GM18526 (cell line): ENCODE results near the gene CHRNE.
A peak's percentile ranks its signal among the peaks of the same experiment; 100 is the strongest.

Source experiments
- POLR2A ChIP-seq: IDR thresholded peaks from 3 replicates; pipeline ENCODE4 v1.6.1; 2011; ENCODE audit not compliant: insufficient read length; ENCODE audit errors: extremely low read depth

CHRNE gene

DNA sequence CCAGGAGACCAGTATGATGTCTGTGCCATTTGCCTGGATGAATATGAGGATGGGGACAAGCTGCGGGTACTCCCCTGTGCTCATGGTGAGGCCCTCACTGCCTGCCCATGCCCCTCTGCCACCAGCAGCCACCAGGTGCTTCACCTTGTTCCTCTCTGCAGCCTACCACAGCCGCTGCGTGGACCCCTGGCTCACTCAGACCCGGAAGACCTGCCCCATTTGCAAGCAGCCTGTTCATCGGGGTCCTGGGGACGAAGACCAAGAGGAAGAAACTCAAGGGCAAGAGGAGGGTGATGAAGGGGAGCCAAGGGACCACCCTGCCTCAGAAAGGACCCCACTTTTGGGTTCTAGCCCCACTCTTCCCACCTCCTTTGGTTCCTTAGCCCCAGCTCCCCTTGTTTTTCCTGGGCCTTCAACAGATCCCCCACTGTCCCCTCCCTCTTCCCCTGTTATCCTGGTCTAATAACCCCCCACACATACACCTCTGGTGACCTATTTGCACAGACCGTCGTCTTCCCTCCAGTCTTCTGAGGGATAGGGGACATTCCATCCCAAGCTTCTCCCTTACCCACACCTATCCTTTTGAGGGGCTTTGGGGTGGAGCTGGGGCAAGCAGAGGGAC lies 41.8 kb upstream of the CHRNE start:
- TF ChIP-seq POLR2A, result peak; percentile 27

DNA sequence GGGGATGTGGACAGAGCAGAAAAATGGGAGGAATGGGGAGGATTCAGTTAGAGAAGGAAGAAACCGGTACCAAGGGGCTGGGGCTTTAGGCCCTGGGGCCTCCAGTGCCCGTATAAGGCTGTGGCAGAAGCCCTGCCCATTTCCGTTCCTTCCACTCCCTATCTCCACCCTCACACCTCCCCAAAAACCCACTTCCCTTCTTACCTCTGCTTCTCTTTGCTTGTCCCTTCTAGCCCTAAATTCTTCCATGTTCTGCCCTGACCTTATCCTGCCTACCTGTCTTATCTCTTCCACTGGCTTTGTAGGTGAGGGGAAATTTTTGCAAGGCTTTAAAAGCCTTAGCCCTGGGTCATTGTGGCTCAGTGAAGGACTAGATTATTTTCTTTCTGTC lies 41.3 kb upstream of the CHRNE start:
- no peak for TF ChIP-seq POLR2A

DNA sequence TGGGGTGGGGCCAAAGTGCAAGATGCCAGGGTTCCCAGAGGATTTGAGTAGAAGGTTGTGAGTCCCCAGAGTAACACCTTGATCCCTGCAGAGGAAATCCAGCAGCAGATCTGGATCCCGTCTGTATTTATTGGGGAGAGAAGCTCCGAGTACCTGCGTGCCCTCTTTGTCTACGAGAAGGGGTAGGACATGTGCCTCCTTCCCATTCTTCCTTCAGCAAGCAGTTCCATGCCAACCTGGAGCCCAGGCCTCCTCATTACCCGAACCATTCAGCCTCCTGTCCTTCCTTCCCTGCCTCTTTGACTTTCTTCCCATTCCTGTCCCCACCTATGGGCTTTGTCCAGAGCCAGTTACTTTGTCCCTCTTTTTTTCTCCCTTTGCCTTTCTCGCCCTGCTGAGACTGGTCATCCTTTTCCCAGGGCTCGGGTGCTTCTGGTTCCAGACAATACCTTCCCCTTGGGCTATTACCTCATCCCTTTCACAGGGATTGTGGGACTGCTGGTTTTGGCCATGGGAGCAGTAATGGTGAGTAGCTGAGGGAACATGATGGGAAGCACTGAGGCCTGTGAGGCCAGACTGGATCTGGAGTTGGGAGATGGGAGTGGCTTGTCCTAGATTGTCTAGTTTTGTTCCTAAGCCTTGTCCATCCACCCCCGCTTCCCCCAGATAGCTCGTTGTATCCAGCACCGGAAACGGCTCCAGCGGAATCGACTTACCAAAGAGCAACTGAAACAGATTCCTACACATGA lies 40.0 kb upstream of the CHRNE start:
- TF ChIP-seq POLR2A, result no peak

DNA sequence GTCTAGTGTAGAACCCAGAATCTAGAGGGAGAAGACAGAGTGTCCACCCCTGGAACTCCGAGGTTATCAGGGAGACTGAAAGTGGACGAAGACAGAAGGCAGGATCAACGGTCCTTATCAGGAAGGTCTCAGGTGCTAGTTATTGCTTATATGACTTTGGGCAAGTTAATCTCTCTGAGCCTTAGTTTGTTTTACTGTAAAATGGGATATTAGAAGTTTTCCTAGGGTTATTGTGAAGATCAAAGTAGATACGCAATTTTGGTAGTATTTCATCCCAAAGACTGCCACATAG lies 38.4 kb upstream of the CHRNE start:
- no peak for TF ChIP-seq POLR2A

DNA sequence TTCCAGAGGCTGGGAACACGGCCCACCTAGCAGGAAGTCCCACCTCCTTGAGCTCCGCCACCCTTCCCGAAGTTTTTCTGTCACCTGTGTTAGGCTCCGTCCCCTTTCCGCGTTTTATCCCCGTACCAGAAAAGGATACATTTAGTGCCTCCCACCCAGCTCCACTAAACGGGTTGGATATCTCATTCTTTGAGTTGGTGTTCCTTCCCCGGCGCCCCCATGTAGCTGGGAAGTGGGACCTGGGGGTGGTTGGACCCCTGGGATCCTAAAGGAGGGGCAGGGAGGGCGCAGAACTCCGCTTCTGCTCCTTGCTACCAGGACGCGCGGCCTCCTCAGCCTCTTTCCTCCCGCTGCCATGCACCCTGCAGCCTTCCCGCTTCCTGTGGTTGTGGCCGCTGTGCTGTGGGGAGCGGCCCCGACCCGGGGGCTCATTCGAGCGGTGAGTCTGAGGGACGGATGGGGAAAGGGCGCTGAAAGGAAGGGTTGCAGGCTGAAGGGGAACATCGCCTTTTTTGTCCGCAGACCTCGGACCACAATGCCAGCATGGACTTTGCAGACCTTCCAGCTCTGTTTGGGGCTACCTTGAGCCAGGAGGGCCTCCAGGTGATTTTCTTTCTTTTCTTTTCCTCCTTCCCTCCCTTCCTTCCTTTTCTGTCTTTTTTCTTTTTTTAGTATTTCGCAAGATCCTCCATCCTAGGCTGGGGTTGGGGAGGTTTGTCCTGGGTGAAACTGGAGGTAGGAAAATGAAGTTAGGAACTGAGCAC lies 37.8 kb upstream of the CHRNE start:
- TF ChIP-seq POLR2A, result no peak

DNA sequence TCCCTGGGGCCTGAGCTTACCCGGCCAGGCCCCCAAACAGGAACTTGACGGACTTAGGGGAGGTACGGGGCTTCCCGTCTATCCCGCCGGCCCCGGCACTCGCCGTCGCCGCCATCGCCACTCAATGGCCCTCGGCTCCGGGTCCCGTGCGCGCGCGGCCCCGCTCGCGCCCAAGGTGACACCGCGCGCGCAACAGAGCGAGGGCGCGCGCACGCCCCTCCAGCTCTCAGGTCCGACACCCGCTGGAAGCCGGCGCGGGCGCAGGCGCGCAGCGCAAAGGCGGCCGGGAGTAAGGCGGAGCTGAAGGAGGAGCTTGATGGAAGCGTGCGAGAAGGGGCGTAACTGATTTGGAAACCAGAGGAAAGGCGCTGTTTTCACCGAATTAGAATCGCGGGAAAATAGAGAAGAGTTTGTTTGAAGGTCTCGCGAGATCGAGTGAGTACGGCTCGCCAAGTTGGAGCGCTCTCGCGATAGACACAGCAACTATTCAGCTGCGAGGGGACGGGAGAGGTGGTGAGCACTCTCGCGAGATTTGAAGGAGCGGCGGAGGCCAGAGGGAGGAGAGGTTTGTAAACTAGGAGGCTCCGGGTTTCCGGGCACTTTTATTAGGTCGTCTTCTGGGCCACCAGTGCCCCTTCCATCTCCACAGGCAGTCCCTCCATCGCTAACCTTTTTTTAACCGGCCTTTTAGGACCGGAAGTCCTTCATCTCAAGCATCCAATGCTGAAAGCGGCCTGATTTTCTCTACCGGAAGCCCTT lies 37.1 kb upstream of the CHRNE start, which contains the start of the genes RNF167 and SLC25A11:
RNF167 (plus strand) TSS at position 473 of the 759 bp plus-strand sequence. CDS start 642 bp downstream, outside the sequence.
SLC25A11 (minus strand) TSS at position 251 of the 759 bp plus-strand sequence; CDS start at position 115, 136 bp downstream.
- TF ChIP-seq POLR2A, result peak; percentile 91

DNA sequence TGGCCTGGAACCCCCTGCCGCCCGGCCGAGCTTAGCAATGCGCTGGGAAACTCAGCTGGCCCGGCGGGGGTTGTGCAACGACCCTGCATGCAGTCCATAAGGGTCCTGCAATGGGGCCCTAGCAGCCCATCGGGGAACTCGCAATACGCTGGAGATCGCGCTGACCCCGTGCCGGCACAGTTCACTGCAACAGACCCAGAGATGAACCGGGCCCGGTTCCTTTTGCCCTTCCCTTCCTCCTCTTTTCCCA lies 36.6 kb upstream of the CHRNE start:
- no peak for TF ChIP-seq POLR2A

DNA sequence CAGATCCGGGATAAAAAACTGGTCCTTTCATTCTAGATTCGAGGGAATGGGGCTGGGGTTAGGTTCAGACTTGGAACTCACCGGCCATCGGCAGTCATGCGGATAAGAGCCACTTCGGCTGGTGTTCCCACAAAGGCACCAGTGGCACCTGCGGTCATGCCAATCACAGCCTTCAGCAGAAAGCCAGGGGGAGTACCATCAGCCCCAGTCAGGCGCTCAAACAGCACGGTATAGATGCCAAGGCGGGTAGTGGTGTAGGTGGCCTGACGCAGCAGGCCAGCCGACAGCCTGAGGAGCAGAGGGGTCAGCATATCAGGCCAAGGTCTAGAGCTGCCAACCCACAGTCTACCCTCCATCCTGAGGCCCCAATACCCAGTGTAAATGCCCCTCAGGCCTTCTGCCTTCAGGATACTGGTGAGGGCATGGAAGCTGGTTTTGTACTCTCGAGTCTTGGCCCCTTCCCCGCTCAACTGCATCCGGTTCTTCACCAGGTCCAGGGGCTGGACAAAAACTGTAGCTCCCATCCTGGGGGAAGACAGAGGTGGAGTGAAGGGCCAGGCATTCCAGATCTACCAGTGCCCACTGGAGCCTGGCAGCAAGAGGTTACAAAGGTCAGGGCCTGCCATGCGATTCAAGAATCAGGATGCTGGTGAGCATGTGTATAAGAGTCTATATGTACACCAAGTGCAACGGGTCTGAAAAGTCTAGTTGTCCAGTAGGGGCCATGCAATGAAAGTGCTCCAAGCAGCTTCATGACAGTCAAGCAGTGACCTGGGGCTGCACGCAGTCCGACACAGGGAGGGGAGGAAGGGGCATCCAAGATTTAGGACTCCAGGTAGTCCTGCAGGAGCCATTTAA lies 36.0 kb upstream of the CHRNE start:
- no peak for TF ChIP-seq POLR2A

DNA sequence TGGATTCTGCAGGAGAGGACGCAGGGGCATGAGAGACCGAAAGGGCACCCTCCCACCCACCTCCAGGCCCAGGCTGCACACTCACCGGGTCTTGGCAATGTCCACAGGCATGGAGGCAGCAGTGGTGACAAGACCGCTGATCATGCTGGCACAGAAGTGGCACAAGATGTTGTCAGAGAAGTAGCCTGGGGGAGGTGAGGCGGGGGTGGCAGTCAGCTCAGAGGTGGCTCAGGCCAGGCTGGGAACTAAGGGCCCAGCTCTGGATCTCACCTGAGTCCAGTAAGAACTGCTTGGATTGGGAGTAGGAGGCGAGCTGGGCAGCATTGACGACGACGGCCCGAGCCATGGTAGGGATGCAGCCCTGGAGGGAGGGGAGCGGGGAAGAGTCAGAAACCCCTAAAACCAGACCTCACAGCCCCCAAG lies 35.2 kb upstream of the CHRNE start:
- TF ChIP-seq POLR2A, result no peak

DNA sequence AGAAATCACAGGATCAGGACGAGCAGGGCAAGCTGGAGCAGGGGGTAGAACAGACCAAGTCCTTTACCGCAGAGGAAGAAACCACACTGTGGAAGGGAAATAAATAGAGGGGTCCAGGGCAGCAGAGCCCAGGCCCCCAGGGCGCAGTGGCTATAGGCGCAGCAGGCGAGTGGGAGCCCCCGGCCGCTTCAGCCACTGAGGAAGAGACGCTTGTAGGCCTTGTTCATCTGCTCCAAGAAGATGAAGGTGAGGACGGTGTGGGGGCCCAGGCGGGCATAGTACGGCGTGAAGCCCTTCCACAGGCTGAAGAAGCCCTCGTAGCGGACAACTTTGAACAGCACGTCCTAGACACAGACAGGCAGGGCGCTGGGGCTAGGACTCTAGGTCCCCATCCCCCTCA lies 34.7 kb upstream of the CHRNE start:
- TF ChIP-seq POLR2A, result no peak

DNA sequence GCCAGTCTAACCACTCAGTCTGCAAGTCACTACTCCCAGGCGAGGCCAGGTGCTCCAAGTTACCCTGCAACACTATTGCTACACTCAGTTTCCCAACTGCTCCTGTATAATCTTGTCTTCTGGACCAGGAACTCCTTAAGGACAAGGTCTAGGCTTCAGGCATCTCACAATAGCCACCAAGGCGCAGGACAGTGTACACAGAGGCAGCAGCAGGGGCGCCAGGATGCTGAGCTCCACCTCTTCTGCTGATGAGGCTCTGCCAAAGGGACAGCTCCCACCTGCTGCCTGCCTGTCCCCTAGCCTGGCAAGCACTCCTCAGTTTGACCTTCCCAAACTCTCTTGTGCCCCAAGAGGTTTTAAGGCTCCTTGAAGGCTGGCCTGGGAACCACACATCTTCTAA lies 33.5 kb upstream of the CHRNE start:
- no peak for TF ChIP-seq POLR2A

DNA sequence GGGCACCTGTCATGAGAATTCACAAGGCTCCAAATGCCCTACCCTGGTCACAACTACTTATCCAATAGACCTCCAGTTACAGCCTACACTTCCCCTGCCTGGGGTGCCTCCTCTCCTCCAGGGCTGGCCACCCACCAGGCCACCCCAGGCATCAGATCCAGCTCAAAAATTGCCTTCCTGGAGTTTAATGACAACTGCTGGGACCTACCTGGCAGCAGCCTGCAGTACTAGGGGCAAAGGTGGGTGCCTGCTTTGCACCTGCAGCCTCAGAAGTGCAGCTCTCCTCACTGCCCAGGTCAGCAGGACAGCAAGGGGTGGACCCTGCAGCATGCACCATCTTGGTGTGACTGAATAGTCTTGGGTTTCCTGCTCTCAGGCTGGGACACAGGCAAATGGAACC lies 32.8 kb upstream of the CHRNE start:
- TF ChIP-seq POLR2A, result no peak

DNA sequence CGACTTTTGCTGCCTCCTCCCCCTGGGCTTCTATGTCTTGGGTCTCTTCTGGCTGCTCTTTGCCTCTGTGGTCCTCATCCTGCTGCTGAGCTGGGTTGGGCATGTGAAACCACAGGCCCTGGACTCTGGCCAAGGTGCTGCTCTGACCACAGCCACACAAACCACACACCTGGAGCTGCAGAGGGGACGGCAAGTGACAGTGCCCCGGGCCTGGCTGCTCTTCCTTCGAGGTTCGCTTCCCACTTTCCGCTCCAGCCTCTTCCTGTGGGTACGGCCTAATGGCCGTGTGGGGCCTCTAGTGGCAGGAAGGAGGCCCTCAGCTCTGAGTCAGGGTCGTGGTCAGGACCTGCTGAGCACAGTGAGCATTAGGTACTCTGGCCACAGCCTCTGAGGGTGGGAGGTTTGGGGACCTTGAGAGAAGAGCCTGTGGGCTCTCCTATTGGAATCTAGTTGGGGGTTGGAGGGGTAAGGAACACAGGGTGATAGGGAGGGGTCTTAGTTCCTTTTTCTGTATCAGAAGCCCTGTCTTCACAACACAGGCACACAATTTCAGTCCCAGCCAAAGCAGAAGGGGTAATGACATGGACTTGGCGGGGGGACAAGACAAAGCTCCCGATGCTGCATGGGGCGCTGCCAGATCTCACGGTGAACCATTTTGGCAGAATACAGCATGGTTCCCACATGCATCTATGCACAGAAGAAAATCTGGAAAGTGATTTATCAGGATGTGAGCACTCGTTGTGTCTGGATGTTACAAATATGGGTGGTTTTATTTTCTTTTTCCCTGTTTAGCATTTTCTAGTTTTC lies 31.5 kb upstream of the CHRNE start:
- TF ChIP-seq POLR2A, result no peak

DNA sequence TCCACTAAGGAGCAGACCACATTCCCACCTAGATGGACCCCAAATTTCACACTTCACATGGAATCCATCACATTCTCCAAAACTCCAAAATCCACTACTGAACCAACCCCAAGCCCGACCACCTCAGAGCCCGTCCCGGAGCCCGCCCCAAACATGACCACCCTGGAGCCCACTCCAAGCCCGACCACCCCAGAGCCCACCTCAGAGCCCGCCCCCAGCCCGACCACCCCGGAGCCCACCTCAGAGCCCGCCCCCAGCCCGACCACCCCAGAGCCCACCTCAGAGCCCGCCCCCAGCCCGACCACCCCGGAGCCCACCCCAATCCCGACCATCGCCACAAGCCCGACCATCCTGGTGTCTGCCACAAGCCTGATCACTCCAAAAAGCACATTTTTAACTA lies 30.7 kb upstream of the CHRNE start:
- no peak for TF ChIP-seq POLR2A
